SU-DHL-6 (cell line): ENCODE data around the gene DSN1.

ENCODE experiments used
- H2AFZ ChIP-seq: fragments of 200-600 bp; sonication (generic); 2 replicates; pipeline ENCODE4 v1.6.1; 2014; ENCODE audit warnings: low read depth, mild to moderate bottlenecking, moderate library complexity, mixed read lengths, antibody characterized with exemption, low read length; ENCODE audit not compliant: severe bottlenecking
- H3F3A ChIP-seq: fragments of 200-600 bp; shearing (Covaris generic); 2 replicates; pipeline ENCODE4 v1.6.0; 2016; ENCODE audit warnings: antibody characterized with exemption, mild to moderate bottlenecking; ENCODE audit not compliant: insufficient read depth
- H3K27ac ChIP-seq: fragments of 200-600 bp; sonication (generic); 2 replicates; pipeline ENCODE4 v1.5.1; 2016; ENCODE audit warnings: low read depth, mild to moderate bottlenecking, low read length, moderate library complexity, mixed read lengths
- H3K27me3 ChIP-seq: fragments of 200-600 bp; sonication (generic), shearing (Covaris generic); 2 replicates; pipeline ENCODE4 v1.6.0; 2014; ENCODE audit warnings: mild to moderate bottlenecking, low read length
- H3K36me3 ChIP-seq: fragments of 200-600 bp; sonication (generic); 2 replicates; pipeline ENCODE4 v1.6.1; 2014; ENCODE audit warnings: mild to moderate bottlenecking, low read length, mixed read lengths
- H3K4me2 ChIP-seq: fragments of 300-600, 200-600 bp; shearing (Covaris generic), sonication (generic); 2 replicates; pipeline ENCODE4 v1.6.0; 2014; ENCODE audit warnings: low read length, low read depth, mild to moderate bottlenecking; ENCODE audit not compliant: poor library complexity, severe bottlenecking
- H3K4me3 ChIP-seq: fragments of 200-600 bp; sonication (generic); 2 replicates; pipeline ENCODE4 v1.5.1; 2014; ENCODE audit warnings: antibody characterized with exemption, low read length, mild to moderate bottlenecking, mixed read lengths; ENCODE audit not compliant: insufficient read depth, poor library complexity, severe bottlenecking
- H3K79me2 ChIP-seq: fragments of 200-600 bp; sonication (generic); 2 replicates; pipeline ENCODE4 v1.6.1; 2014; ENCODE audit warnings: mild to moderate bottlenecking, low read length, moderate library complexity; ENCODE audit not compliant: insufficient read depth
- H3K9ac ChIP-seq: fragments of 200-600 bp; sonication (generic); 2 replicates; pipeline ENCODE4 v1.7.0; 2014; ENCODE audit warnings: mild to moderate bottlenecking, low read length
- H3K9me2 ChIP-seq: fragments of 200-600 bp; sonication (generic); replicated peaks from 2 replicates; pipeline ENCODE4 v1.6.1; 2014; ENCODE audit warnings: low read length; ENCODE audit not compliant: insufficient read depth
- H3K9me3 ChIP-seq: fragments of 200-600 bp; sonication (generic); 2 replicates; pipeline ENCODE4 v1.6.1; 2014; ENCODE audit warnings: low read length, mixed read lengths; ENCODE audit not compliant: insufficient read depth
- H4K20me1 ChIP-seq: fragments of 200-600 bp; sonication (generic); 2 replicates; pipeline ENCODE4 v1.6.1; 2014; ENCODE audit warnings: low read depth, mild to moderate bottlenecking, antibody characterized with exemption, low read length, moderate library complexity, mixed read lengths
- CTCF ChIP-seq: fragments of 200-600 bp; sonication (generic); IDR thresholded peaks from one replicate; pipeline ENCODE4 v1.5.1; 2017; ENCODE audit warnings: antibody characterized with exemption, mild to moderate bottlenecking, low read length, moderate library complexity; ENCODE audit not compliant: insufficient read depth, poor library complexity, severe bottlenecking
- EZH2phosphoT487 ChIP-seq: fragments of 200-600 bp; sonication (generic), shearing (Covaris generic); conservative IDR thresholded peaks from 2 replicates; pipeline ENCODE4 v1.6.1; 2018; ENCODE audit warnings: mild to moderate bottlenecking, antibody characterized with exemption, low read length, moderate library complexity, mixed read lengths

DSN1 gene

GRCh38 chr20:36773597-36774390 is at the start of gene DSN1:
Gene DSN1, minus strand, starts transcription at chr20:36773763. Its CDS starts 2,305 bp downstream, at chr20:36771458.
- Histone ChIP-seq H3K9ac (peak within 1 kb of the TSS; percentile 90), H3K4me2 (peak within 1 kb of the TSS; percentile 94), H3K4me3 (peak within 1 kb of the TSS; percentile 75)

GRCh38 chr20:36823121-36823520 is 49.6 kb upstream of the DSN1 start:
- Histone ChIP-seq H3F3A (no peaks in the 10 kb centered on the region), H3K27ac (no peak overlapping the region), H3K9ac (no peak overlapping the region), H3K27me3 (no peaks in the 10 kb centered on the region), H3K9me2 (no peaks in the 10 kb centered on the region), H3K79me2 (no peaks in the 10 kb centered on the region), H3K4me2 (no peak overlapping the region), H3K36me3 (peaks cover 4% of the 10 kb centered on the region; the same call in 1 of the 2 replicates), H2AFZ (no peak overlapping the region), H3K9me3 (no peaks in the 10 kb centered on the region), H3K4me3 (no peak overlapping the region), H4K20me1 (no peaks in the 10 kb centered on the region)
- TF ChIP-seq EZH2phosphoT487 (no peak), CTCF (no peak)

More at GRCh38 chr20:36773597-36774390, at the start of gene DSN1:
- H3K9me3 ChIP-seq = no peaks in the 10 kb centered on the region
- H3K9me2 ChIP-seq = no peaks in the 10 kb centered on the region
- peaks cover 12% of the 10 kb centered on the region; the same call in 1 of the 2 replicates for H3K36me3 ChIP-seq
- H3K79me2 ChIP-seq = peaks cover 23% of the 10 kb centered on the region
- H3F3A ChIP-seq = peaks cover 20% of the 10 kb centered on the region
- no peak for TF ChIP-seq CTCF
- TF ChIP-seq EZH2phosphoT487 = no peak
- H3K27ac ChIP-seq = peak within 1 kb of the TSS; percentile 54
- no peaks in the 10 kb centered on the region for H3K27me3 ChIP-seq
- peak within 1 kb of the TSS; percentile 97 for H2AFZ ChIP-seq
- H4K20me1 ChIP-seq = no peaks in the 10 kb centered on the region

GRCh38 chr20:36821964-36822437 is 48.4 kb upstream of the DSN1 start:
- no peaks in the 10 kb centered on the region for H3K79me2 ChIP-seq
- H4K20me1 ChIP-seq = no peaks in the 10 kb centered on the region
- H3K4me3 ChIP-seq = no peak overlapping the region
- no peaks in the 10 kb centered on the region for H3F3A ChIP-seq
- TF ChIP-seq CTCF (no peak), EZH2phosphoT487 (no peak)
- peaks cover 4% of the 10 kb centered on the region; the same call in 1 of the 2 replicates for H3K36me3 ChIP-seq
- no peak overlapping the region for H2AFZ ChIP-seq
- no peaks in the 10 kb centered on the region for H3K27me3 ChIP-seq
- no peaks in the 10 kb centered on the region for H3K9me2 ChIP-seq
- H3K9ac ChIP-seq = no peak overlapping the region
- H3K4me2 ChIP-seq = no peak overlapping the region
- H3K9me3 ChIP-seq = no peaks in the 10 kb centered on the region
- no peak overlapping the region for H3K27ac ChIP-seq
